ELR (cell line): ENCODE measurements around the gene ATP1A4.

Source experiments
- DNase-seq: peaks from one replicate; pipeline ENCODE4 v3.0.0-alpha.2; 2015; ENCODE audit warnings: low read depth

Gene ATP1A4

DNA sequence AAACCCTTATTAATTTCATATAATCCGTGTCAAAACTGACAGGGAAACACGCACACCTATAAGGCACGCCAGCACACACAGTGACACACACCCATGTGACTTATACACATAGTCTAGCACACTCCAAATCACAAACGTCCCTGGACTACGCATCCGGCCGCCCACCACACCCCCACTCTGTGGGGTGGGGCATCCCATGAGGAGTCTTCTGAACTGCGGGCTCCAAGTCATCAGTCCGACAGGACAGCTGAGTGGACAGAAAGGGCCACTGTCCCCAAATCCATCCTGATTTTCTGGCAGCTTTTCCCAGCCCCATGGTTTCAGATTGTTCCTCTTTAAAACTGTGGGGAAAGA lies 54.6 kb downstream of the ATP1A4 start:
- DNase-seq: peak; percentile 90

GRCh38 chr1:160206421-160207117 lies 55.2 kb downstream of the ATP1A4 start:
- DNase-seq: peak; percentile 92

GRCh38 chr1:160207118-160207650 lies 55.8 kb downstream of the ATP1A4 start:
- DNase-seq: no peak

GRCh38 chr1:160207771-160208556 lies 56.6 kb downstream of the ATP1A4 start:
- DNase-seq: no peak

DNA sequence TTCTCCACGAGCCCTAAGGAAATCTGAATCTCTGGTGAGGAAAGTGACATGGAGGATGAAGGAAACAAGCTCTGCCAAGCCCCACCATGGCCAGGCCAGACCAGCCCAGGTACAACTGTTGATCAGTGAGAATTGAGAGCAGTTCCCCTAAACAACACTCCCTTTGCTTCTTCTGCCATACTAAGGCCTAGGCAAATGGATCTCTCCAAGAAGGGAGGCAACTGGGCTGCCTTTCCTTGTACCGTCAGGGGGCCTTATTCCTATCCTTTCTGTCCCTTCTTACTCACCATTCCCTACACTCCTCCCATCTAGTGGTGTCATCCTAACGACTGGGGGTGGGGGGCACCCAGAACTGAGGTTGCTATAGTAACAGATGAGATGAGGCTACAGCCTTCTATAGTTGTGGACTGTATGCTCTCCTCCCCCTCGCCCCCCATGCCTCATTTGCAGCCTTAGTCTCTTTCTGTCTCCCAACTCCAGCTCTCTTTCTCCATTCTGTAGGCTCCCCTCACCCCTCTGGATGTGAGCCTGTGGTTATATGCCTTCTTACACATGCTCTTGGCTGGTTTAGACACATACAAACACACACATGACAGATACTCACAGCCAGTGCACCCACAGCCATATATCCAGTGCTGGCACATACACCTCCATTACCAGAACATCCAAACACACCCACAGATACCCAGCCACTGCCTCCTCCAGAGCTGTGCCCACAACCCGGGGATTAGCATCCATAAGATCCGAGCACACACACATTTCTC lies 57.3 kb downstream of the ATP1A4 start:
- DNase-seq: peak; percentile 30

GRCh38 chr1:160209321-160210046 lies 58.1 kb downstream of the ATP1A4 start:
- no peak for DNase-seq

GRCh38 chr1:160210561-160210960 lies 59.2 kb downstream of the ATP1A4 start:
- DNase-seq: no peak

GRCh38 chr1:160211046-160211790 lies 59.8 kb downstream of the ATP1A4 start:
- DNase-seq: peak; percentile 25

- no peak for DNase-seq
Observed at GRCh38 chr1:160214481-160215140, 63.2 kb downstream of the ATP1A4 start.

DNA sequence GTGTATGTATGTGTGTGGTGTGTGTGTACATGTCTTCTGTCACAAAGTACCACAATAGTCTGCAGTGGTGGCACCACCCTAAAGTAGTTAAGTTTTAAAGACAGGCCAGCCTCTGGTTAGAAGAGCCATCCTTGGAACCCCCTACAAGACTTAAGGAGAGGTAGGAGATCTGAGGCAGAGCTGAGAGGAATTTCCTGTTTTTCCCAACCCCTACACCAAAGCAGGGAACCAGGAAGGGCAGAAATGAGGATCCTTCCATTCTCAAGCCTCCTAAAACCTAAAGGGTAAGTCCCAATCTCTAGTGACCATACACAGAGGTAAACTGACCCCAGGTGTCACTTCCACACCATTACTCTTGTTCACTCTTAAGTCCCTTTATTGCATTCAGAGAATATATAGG lies 64.9 kb downstream of the ATP1A4 start:
- no peak for DNase-seq

DNA sequence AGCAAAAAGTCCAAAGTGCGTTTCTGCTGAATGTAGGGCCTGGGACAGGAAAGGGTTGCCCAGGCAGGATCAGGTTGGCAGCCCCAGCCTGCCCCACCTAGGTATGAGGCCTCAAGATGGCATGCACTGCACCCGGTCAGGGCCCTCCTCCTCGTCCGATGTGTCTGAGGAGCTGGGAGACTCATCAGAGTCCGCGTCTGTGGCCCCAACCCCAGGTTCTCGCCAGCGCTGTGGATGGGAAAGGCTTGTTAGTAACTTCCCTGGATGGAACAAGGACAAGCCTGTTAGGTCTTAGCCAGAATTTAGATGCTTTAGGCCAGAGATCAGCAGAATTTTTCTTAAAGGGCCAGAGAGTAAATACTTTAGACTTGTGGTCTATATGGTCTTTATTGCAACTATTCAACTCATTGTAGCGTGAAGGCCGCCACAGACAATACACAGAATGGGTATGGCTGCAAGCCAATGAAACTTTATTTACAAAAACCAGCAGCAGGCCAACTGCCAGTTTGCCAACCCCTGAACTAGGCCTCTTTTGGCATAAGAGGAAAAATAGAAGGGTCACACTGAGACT lies 66.2 kb downstream of the ATP1A4 start:
- no peak for DNase-seq

DNA sequence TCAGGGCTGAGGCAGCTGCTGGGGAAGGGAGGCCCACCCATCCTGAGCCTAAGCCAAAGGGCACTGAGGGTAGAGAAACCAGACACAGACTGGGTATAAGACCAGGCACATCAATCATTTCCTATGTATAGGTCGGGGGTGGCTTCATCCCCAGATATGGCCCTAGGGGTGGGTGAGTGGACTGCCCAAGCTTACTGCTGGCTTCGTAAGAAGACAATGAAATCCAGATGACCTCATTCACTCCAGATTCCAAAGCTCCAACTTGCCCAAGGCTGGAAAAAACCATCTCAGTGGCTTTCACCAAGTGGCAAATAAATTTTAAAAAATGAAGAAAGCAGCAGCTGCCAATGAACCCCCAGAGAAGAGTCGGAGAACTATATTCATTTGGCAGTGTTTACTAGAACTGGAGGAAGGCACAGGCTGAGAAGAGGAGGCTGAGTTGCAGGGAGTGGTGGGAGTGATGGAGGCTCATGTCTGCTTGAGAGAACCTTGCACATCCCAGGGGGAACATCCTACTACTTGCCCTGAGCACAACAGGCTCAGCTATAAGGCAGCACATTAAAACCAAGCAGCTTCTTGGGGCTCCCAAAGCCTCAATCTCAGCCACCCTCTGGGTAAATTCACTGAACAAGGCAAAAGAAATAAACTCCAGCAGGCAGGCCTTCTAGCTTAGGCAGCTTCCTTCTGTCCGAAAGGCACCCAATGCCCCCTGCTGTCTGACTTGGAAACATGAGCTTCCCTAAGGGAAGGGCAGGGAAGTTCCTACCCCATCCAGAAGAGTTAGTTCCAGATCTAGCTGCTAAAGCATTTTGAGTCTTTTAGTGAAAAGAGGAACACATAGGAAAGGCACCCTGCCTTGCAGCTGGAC lies 67.9 kb downstream of the ATP1A4 start:
- DNase-seq: peak; percentile 80

GRCh38 chr1:160220301-160220700 lies 68.9 kb downstream of the ATP1A4 start:
- no peak for DNase-seq

GRCh38 chr1:160221089-160221488 lies 69.7 kb downstream of the ATP1A4 start:
- DNase-seq: no peak

GRCh38 chr1:160222546-160222945 lies 71.1 kb downstream of the ATP1A4 start:
- DNase-seq: no peak

GRCh38 chr1:160224606-160225005 lies 73.2 kb downstream of the ATP1A4 start:
- DNase-seq: no peak

DNA sequence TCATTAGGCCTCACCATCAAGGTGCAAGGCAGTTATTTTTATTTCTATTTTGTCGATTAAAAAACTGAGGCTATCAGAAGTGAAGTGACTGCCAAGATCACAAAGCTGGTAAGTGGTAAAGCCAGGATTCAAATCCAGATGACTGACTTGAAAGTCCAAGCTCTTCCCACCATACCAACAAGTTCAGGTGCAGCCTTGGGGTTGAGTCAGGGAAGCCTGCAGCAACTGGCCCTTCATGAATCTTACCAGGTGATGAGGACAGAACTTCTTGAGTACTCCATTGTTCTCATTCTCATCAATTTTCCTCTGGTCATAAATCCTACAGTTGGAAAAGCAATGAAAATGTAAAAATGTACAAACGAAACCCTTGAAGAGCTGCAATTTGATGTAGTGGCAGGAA lies 73.9 kb downstream of the ATP1A4 start:
- no peak for DNase-seq

DNA sequence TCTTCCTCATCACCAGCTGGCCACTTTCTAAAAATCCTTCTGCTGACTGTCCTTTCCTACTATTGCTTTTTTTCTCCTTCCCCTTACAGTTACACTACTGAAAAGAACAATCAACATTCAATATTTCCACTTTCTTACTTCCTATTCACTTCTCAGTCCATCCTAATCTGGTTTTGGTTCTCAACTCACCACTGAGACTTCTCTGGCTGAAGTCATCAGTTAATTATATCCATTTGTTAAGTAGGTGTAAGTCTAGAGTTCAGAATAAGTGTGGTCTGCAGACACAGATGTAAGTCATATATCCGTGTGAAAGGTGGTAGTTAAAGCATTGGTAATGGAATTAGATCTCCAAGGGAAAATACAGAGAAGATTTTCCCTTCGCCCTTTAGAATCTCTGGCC lies 75.2 kb downstream of the ATP1A4 start:
- DNase-seq: no peak

DNA sequence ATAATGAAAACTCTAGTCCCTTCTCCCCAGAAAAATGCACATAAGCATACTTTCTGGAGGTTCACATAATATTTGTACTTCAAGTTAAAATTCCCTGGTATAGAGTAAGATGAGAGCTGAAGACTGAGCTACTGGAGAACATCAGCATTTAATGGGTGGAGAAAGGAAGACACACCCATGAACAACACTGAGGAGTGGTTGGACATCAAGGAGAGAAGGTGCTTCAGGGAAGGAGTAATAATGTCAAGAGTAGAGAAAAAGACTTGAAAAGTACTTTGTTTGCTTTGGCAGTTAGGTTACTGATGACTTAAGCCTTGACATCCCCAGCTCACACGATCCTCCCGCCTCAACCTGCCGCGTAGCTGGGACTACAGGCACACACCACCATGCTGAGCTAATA lies 75.6 kb downstream of the ATP1A4 start:
- DNase-seq: no peak
